Right ventricle myocardium superior (tissue), 1 donor: ENCODE results near the gene AGPAT3. TPM values are rescaled to one million over a fixed set of nuclear protein-coding genes. Genes with fewer than 3 reads are reported as not detected.

Source experiments
- ATAC-seq: fragments of 200-7000 bp; cut with Tn5 transposase; one replicate; pipeline ENCODE4 v1.9.1; 2020; ENCODE audit warnings: mild to moderate bottlenecking; ENCODE audit not compliant: poor library complexity
- DNase-seq: peaks from one replicate; pipeline ENCODE4 v3.0.0-alpha.2; 2020
- intact Hi-C: fragments of 100-400 bp; cut with DNase I; formaldehyde crosslinking; loops from one replicate; pipeline ENCODE4 v1.11.2; 2022
- total RNA-seq: library from RNA; stranded (reverse); fragmentation: NEBNext Ultra II Directional; extraction: Animal tissue kit (Norgen Biotek cat#: 25700); gene quantifications from one replicate; pipeline ENCODE4 v1.2.1, GENCODE V29; 2021
- donor health status: DM: no; HTN: yes; CAD: no; lungs with severe emphysema.

The AGPAT3 gene
- total RNA-seq, 1 donor from 2014 or later: 96.3 TPM

- no peak for ATAC-seq
- intact Hi-C loops: no loop called here
These were observed 91.1 kb downstream of the AGPAT3 start for GRCh38 chr21:43956019-43956669.

GRCh38 chr21:43956670-43957035, 91.6 kb downstream of the AGPAT3 start:
- DNase-seq (peak; percentile 55), ATAC-seq (peak; percentile 30)
- intact Hi-C loops: no loop called here

More at GRCh38 chr21:43956019-43956669, 91.1 kb downstream of the AGPAT3 start:
- DNase-seq: no peak

- ATAC-seq: no peak
- intact Hi-C loops: no loop called here
- no peak for DNase-seq
These were observed 92.1 kb downstream of the AGPAT3 start for GRCh38 chr21:43957128-43957571.

GRCh38 chr21:43957611-43958362, 92.8 kb downstream of the AGPAT3 start:
- no peak for DNase-seq
- intact Hi-C loops: no loop called here
- ATAC-seq: no peak

- intact Hi-C loops: no loop called here
- DNase-seq (no peak), ATAC-seq (no peak)
These were observed 93.5 kb downstream of the AGPAT3 start for GRCh38 chr21:43958364-43959158.

- ATAC-seq (no peak), DNase-seq (no peak)
- intact Hi-C loops: no loop called here
These were observed 94.5 kb downstream of the AGPAT3 start for GRCh38 chr21:43959231-43960116.

- DNase-seq (no peak), ATAC-seq (no peak)
- intact Hi-C loops: no loop called here
These were observed 96.4 kb downstream of the AGPAT3 start for GRCh38 chr21:43961382-43961909.

- intact Hi-C loops: no loop called here
- DNase-seq (no peak), ATAC-seq (no peak)
These were observed 101.0 kb downstream of the AGPAT3 start for GRCh38 chr21:43965911-43966585.

GRCh38 chr21:43966946-43967512, 102.0 kb downstream of the AGPAT3 start:
- ATAC-seq: no peak
- no peak for DNase-seq
- intact Hi-C loops: no loop called here

- no peak for ATAC-seq
- intact Hi-C loops: no loop called here
- DNase-seq: no peak
These were observed 103.0 kb downstream of the AGPAT3 start for GRCh38 chr21:43967981-43968380.

- intact Hi-C loops: no loop called here
- DNase-seq: no peak
- ATAC-seq: no peak
These were observed 103.5 kb downstream of the AGPAT3 start for GRCh38 chr21:43968410-43969114.

- intact Hi-C loops: no loop called here
- DNase-seq (no peak), ATAC-seq (no peak)
These were observed 104.1 kb downstream of the AGPAT3 start for GRCh38 chr21:43969115-43969444.

- intact Hi-C loops: no loop called here
- no peak for ATAC-seq
- no peak for DNase-seq
These were observed 105.5 kb downstream of the AGPAT3 start for GRCh38 chr21:43970551-43970950.

GRCh38 chr21:43971201-43971991, 106.4 kb downstream of the AGPAT3 start:
- intact Hi-C loops: no loop called here
- ATAC-seq (peak; percentile 11), DNase-seq (no peak)

GRCh38 chr21:43971992-43972255, 106.9 kb downstream of the AGPAT3 start:
- no peak for DNase-seq
- intact Hi-C loops: no loop called here
- no peak for ATAC-seq

- ATAC-seq (peak; percentile 13), DNase-seq (no peak)
- intact Hi-C loops: no loop called here
These were observed 108.0 kb downstream of the AGPAT3 start for GRCh38 chr21:43972850-43973633.
